Putamen (tissue), 1 donor: ENCODE measurements around the gene TOMM6.

ENCODE experiments used
- DNase-seq: peaks from one replicate; pipeline ENCODE4 v3.0.0-alpha.2; 2016; ENCODE audit warnings: low spot score

TOMM6 gene

DNA sequence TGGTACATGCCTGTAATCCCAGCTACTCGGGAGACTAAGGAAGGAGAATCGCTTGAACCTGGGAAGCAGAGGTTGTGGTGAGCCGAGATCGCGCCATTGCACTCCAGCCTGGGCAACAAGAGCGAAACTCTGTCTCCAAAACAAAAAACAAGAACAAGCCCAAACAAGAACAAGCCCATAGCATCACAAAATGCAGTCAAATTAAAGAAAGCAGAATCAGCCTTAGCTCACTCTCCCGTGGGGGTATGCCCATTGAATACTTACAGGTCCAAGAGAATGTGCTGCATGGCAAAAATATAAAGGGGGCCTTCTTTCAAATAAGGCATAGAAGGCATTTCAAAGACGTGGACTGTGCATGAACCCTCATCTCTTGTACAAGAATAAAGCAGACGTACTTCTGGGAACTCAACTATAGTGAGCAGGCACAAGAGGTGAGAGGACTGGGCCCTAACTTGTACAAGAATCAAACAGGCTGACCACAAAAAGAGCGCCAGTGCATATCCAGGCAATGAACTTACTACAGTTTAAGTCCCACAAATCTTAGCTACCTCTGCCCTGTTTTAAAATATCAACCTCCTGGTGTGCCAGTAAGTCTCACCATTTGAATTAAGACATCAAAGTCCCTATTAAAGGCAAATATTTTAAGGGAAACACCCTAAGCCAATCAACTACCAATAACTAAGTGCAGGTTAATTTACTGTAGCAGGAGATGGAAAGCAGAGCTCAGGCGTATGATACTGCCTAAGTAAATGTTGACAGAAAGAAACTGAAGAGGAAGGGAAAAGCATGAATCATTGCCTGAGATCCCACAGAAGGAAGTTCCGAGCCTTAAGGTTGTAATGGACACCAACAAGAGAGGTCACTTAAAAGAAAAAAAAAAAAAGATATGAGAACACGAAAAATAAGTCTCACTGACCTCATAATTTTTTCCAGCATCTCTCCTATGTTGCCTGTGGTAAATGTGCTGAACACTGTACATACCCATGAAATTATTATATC is 37.4 kb downstream of the TOMM6 start:
- no peak for DNase-seq

DNA sequence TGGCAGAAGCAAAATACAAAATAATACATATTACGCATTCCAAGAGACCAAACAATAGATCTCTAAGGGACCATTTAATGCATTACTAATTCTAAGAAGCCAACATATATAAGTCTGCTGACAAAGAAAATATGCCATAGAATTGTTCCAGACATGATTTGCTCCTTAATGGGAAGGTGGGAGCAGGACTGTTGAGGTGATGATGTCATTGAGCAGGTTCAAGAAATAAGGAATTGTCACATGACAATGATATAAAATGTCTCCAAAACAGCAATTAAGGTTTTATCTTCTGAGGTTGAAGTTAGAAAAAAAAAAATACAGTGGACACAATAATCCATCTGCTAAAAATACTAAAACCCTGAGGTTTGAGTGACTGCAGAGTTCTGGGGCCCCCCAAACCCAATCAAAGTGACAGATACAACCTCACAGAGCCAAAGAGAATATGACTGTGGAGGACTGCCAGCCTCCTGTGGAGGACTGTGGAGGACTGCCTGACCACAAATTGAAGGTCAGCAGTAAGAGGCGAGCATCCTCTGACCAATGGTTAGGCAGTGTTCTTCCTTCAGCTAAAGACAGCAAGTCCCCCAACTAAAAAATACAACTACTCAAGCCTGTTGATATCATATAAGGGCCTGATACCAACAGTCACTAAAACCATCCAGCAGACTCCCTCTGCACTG is 39.0 kb downstream of the TOMM6 start:
- DNase-seq, result no peak

DNA sequence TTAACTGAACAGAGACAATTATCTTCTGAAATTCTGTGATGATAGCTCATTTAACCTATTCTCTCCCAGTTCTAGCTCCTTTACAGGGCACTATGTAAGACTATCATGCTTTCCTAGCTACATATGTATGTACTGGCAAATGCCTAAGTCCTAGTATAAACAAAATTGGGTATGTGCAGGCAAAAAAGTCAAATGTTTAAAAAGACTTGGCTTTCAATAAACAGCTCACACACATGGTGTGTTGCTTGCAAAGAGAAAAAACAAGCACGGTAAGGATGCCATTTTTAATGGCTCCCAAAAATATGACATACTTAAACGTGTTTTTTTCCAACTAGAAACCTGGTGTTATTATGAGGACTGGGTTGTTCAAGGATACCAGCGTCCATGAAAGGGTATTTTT is 44.8 kb downstream of the TOMM6 start:
- no peak for DNase-seq

DNA sequence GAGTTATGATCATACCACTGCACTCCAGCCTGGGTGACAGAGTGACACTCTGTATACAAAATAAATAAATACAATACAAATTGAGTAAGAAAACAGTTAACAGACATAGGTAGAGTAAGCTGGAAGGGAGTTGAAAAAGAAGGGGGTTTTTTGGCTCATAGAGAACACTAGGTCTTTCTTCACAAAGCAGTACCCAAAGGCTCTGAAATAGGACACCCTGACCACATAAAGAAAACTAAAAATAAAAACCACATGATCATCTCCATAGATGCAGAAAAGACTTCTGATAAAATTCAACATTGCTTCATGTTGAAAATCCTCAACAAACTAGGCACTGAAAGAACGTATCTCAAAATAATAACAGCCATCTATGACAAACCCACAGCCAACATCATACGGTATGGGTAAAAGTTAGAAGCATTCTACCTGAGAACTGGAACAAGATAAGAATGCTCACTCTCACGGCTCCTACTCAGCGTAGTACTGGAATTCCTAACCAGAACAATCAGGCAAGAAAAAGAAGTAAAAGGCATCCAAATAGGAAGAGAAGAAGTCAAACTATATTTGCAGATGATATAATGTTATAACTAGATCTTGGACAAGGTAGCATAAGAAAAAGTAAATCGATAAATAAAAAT is 48.6 kb downstream of the TOMM6 start:
- no peak for DNase-seq

DNA sequence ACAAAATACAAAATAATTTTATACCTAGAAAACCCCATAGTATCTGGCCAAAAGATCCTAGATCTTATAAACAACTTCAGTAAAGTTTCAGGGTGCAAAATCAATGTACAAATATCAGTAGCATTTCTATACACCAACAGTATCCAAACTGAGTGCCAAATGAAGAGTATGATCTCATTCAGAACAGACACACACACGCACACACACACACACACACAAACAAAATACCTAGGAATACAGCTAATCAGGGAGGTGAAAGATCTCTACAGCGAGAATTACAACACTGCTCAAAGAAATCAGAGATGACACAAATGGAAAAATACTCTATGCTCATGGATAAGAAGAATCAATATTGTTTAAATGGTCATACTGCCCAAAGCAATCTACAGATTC is 49.2 kb downstream of the TOMM6 start:
- DNase-seq, result no peak
